Fibroblast of lung (primary cell): ENCODE data around the gene MANSC1. TPM values are rescaled to one million over a fixed set of nuclear protein-coding genes. Genes with fewer than 3 reads are reported as not detected.

Experiments
- DNase-seq, 2 donors: peaks; one replicate each; pipeline versions ENCODE4 v3.0.0 to v3.0.0-alpha.2; 2010; ENCODE audit warnings: low read depth in 2 of 2
- H2AFZ ChIP-seq: 2 replicates; pipeline ENCODE4 v1.5.1; 2012; ENCODE audit warnings: low read length, control low read depth, inconsistent platforms
- H3K27ac ChIP-seq: 2 replicates; pipeline ENCODE4 v1.5.1; 2011; ENCODE audit warnings: low read length, control low read depth; ENCODE audit not compliant: insufficient read depth
- H3K27me3 ChIP-seq: 2 replicates; pipeline ENCODE4 v1.5.1; 2011; ENCODE audit warnings: mild to moderate bottlenecking, low read length; ENCODE audit not compliant: control insufficient read depth, insufficient read depth
- H3K36me3 ChIP-seq: 2 replicates; pipeline ENCODE4 v1.5.1; 2011; ENCODE audit warnings: low read length; ENCODE audit not compliant: control insufficient read depth, insufficient read depth
- H3K4me1 ChIP-seq: 2 replicates; pipeline ENCODE4 v1.5.1; 2011; ENCODE audit warnings: low read length; ENCODE audit not compliant: control insufficient read depth, insufficient read depth; ENCODE audit errors: extremely low read depth
- H3K4me2 ChIP-seq: 2 replicates; pipeline ENCODE4 v1.5.1; 2011; ENCODE audit warnings: low read length, control low read depth; ENCODE audit not compliant: insufficient read depth; ENCODE audit errors: extremely low read depth
- H3K4me3 ChIP-seq, 4 experiments: fragments of 200-600 bp in 1 of 4; sonication (generic) in 1 of 4; replicated peaks in 1 of 4; 2 replicates each; pipeline ENCODE4 v1.5.1; 2011 to 2016; ENCODE audit warnings: low read length in 4 of 4, low read depth in 3 of 4, mild to moderate bottlenecking in 3 of 4, control low read depth in 2 of 4, inconsistent platforms in 1 of 4, mixed read lengths in 1 of 4; ENCODE audit not compliant: insufficient read depth in 1 of 4; ENCODE audit errors: control extremely low read depth in 1 of 4
- H3K79me2 ChIP-seq: 2 replicates; pipeline ENCODE4 v1.5.1; 2012; ENCODE audit warnings: mild to moderate bottlenecking, low read length, inconsistent platforms; ENCODE audit not compliant: control insufficient read depth, insufficient read depth
- H3K9ac ChIP-seq: 2 replicates; pipeline ENCODE4 v1.5.1; 2011; ENCODE audit warnings: mild to moderate bottlenecking, low read length, control low read depth; ENCODE audit not compliant: insufficient read depth
- H3K9me3 ChIP-seq: 2 replicates; pipeline ENCODE4 v1.5.1; 2012; ENCODE audit warnings: low read depth, low read length; ENCODE audit not compliant: control insufficient read depth, insufficient read depth
- H4K20me1 ChIP-seq: 2 replicates; pipeline ENCODE4 v1.5.1; 2011; ENCODE audit warnings: low read length; ENCODE audit not compliant: control insufficient read depth, insufficient read depth; ENCODE audit errors: extremely low read depth
- CTCF ChIP-seq, 2 donors: IDR thresholded peaks in 1 of 2; conservative IDR thresholded peaks in 1 of 2; 1 replicate in 1 of 2; 2 replicates in 1 of 2; pipeline ENCODE4 v1.5.1; 2011 to 2012; ENCODE audit warnings: low read length in 2 of 2, control low read depth in 1 of 2, inconsistent platforms in 1 of 2, low read depth in 1 of 2, mild to moderate bottlenecking in 1 of 2
- EZH2 ChIP-seq: IDR thresholded peaks from 2 replicates; pipeline ENCODE4 v1.5.1; 2012; ENCODE audit warnings: low read length, control low read depth, mild to moderate bottlenecking; ENCODE audit errors: missing control alignments
- polyA plus RNA-seq, 2 donors: library from polyadenylated mRNA; depleted of rRNA in 1 of 2; stranded (reverse) in 1 of 2; unstranded in 1 of 2; fragments of >200 nt; gene quantifications; 2 replicates each; pipeline ENCODE4 v1.2.1, GENCODE V29; 2011 to 2012; ENCODE audit warnings: missing spikeins in 1 of 2
- total RNA-seq: library from RNA; depleted of rRNA; stranded (reverse); fragments of >200 nt; gene quantifications from 2 replicates; pipeline ENCODE4 v1.2.1, GENCODE V29; 2014

MANSC1 gene
- total and polyA plus RNA-seq, 2 donors (not counting 1 experiment from before 2014, with no cell fraction given): 1.8 to 3.7 TPM

GRCh38 chr12:12378616-12379015 lies 28.6 kb upstream of the MANSC1 start:
- Histone ChIP-seq H3K9me3 (no peaks in the 10 kb centered on the region), H2AFZ (no peak overlapping the region), H3K4me3 (no peak overlapping the region), H3K36me3 (no peaks in the 10 kb centered on the region), H3K4me2 (no peak overlapping the region), H4K20me1 (no peaks in the 10 kb centered on the region), H3K27ac (no peak overlapping the region), H3K4me1 (peaks cover 3% of the 10 kb centered on the region), H3K9ac (no peak overlapping the region), H3K27me3 (no peaks in the 10 kb centered on the region), H3K79me2 (no peaks in the 10 kb centered on the region)
- DNase-seq: no peak
- no peak for TF ChIP-seq EZH2
- TF ChIP-seq CTCF (conservative IDR thresholded peaks at IDR 0.05 in 1 of 2, IDR thresholded peaks at IDR 0.05 in 1 of 2; ENCODE audit: low read depth in 1 of 2, low read length in 2 of 2): no peak

DNA sequence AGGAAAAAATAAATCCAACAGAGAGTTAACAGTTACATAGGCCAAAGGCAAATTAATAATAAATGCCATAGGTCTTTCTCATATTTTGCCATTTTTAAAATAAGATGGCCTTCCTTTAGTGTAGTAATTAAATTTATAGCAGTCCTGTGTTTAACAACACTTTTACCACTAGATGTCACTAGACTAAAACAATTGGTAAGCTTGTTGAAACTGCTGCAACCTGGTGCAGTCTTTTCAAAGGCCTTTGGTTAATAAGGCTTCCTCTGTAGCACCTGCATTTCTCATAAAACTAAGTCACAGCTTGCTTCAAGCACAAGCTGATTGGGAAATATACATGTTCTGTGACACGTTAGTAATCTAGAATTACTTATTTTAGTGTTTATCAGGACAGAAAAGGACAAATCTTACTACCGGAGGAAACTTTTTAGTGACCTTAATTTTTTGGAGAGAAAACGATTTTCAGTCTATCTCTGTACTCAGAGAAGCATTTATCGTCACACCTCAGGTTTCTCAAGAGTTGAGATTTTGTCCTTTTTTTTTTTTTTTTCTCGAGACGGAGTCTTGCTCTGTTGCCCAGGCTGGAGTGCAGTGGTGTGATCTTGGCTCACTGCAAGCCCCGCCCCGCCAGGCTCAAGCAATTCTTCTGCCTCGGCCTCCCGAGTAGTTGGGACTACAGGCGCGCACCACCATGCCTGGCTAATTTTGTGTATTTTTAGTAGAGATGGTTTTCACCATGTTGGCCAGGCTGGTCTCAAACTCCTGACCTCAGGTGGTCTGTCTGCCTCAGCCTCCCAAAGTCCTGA lies 26.8 kb upstream of the MANSC1 start:
- Histone ChIP-seq H4K20me1 (no peaks in the 10 kb centered on the region), H3K27me3 (no peaks in the 10 kb centered on the region), H3K36me3 (no peaks in the 10 kb centered on the region), H3K4me3 (no peak overlapping the region), H2AFZ (no peak overlapping the region), H3K4me2 (no peak overlapping the region), H3K27ac (no peak overlapping the region), H3K9ac (no peak overlapping the region), H3K4me1 (peaks cover 3% of the 10 kb centered on the region), H3K79me2 (no peaks in the 10 kb centered on the region), H3K9me3 (no peaks in the 10 kb centered on the region)
- TF ChIP-seq EZH2: no peak
- TF ChIP-seq CTCF (conservative IDR thresholded peaks at IDR 0.05 in 1 of 2, IDR thresholded peaks at IDR 0.05 in 1 of 2; ENCODE audit: low read depth in 1 of 2, low read length in 2 of 2): peak; percentile 48 to 55
- DNase-seq: peak; percentile 73 to 90

- Histone ChIP-seq H3K9me3 (no peaks in the 10 kb centered on the region), H3K79me2 (no peaks in the 10 kb centered on the region), H3K27me3 (no peaks in the 10 kb centered on the region), H2AFZ (no peak overlapping the region), H3K9ac (no peak overlapping the region), H3K27ac (no peak overlapping the region), H3K4me1 (no peaks in the 10 kb centered on the region), H3K36me3 (no peaks in the 10 kb centered on the region), H3K4me2 (no peak overlapping the region), H3K4me3 (no peak overlapping the region), H4K20me1 (no peaks in the 10 kb centered on the region)
- no peak for DNase-seq
- TF ChIP-seq EZH2 (no peak), CTCF (conservative IDR thresholded peaks at IDR 0.05 in 1 of 2, IDR thresholded peaks at IDR 0.05 in 1 of 2; ENCODE audit: low read depth in 1 of 2, low read length in 2 of 2) (no peak)
Observed at GRCh38 chr12:12372946-12373722, 23.1 kb upstream of the MANSC1 start.
